Heart right ventricle (tissue), 16 donors: ENCODE data around the gene GPR42. TPM values are rescaled to one million over a fixed set of nuclear protein-coding genes. Genes with fewer than 3 reads are reported as not detected.

Source experiments
- ATAC-seq, 8 donors: fragments of 200-7000 bp; cut with Tn5 transposase; one replicate each; pipeline ENCODE4 v1.9.1; 2020; ENCODE audit warnings: mild to moderate bottlenecking in 8 of 8, moderate library complexity in 8 of 8, moderate number of reproducible peaks in 1 of 8
- DNase-seq, 2 donors: peaks; one replicate each; pipeline ENCODE4 v3.0.0-alpha.2; 2020
- H3K27ac ChIP-seq, 10 donors: fragments of 200-600 bp; sonication (generic) in 2 of 10; one replicate each; pipeline versions ENCODE4 v1.5.0 to v1.8.0; 2020 to 2022; ENCODE audit warnings: mild to moderate bottlenecking in 3 of 10
- H3K27me3 ChIP-seq, 7 donors: fragments of 200-600 bp; one replicate each; pipeline ENCODE4 v1.8.0; 2021 to 2022; ENCODE audit warnings: mild to moderate bottlenecking in 2 of 7
- H3K36me3 ChIP-seq, 9 donors: fragments of 200-600 bp; sonication (generic) in 1 of 9; one replicate each; pipeline versions ENCODE4 v1.5.0 to v1.8.0; 2020 to 2022; ENCODE audit warnings: mild to moderate bottlenecking in 2 of 9
- H3K4me1 ChIP-seq, 9 donors: fragments of 200-600 bp; sonication (generic) in 1 of 9; one replicate each; pipeline versions ENCODE4 v1.5.0 to v1.8.0; 2020 to 2022; ENCODE audit warnings: mild to moderate bottlenecking in 4 of 9
- H3K4me3 ChIP-seq, 10 donors: fragments of 200-600 bp; sonication (generic) in 2 of 10; one replicate each; pipeline versions ENCODE4 v1.5.0 to v1.8.0; 2020 to 2022; ENCODE audit warnings: mild to moderate bottlenecking in 7 of 10, moderate library complexity in 2 of 10
- H3K9me3 ChIP-seq, 11 donors: fragments of 200-600 bp in 10 of 11; sonication (generic) in 2 of 11; one replicate each; pipeline versions ENCODE4 v1.5.0 to v1.8.0; 2013 to 2022; ENCODE audit warnings: mild to moderate bottlenecking in 2 of 11, control low read depth in 1 of 11, moderate library complexity in 1 of 11
- WGBS, 2 donors: extraction: QIAGEN DNeasy Blood & Tissue Kit; methylation state at CpG; one replicate each; pipeline ENCODE4 v1.1.7; 2013; ENCODE audit warnings: inconsistent platforms in 1 of 2; 5-methylcytosine and 5-hydroxymethylcytosine counted together
- intact Hi-C, 10 donors: fragments of 100-400 bp; cut with DNase I; formaldehyde crosslinking; loops; one replicate each; pipeline versions ENCODE4 v1.11.1 to v1.14.2; 2022
- polyA plus RNA-seq, 2 donors: library from polyadenylated mRNA; stranded (reverse); fragments of 200-250 nt; gene quantifications; one replicate each; pipeline ENCODE4 v1.2.3, GENCODE V29; 2013
- total RNA-seq, 10 donors: library from RNA; stranded (reverse); fragmentation: NEBNext Ultra II Directional in 3 of 10; extraction: Animal tissue kit (Norgen Biotek cat#: 25700) in 3 of 10; gene quantifications; one replicate each; pipeline versions ENCODE4 v1.2.1 to v1.2.4, GENCODE V29; 2021 to 2023
- TF ChIP-seq, protein P1 (sequence below), 9 donors: fragments of 200-600 bp; sonication (generic) in 2 of 9; IDR thresholded peaks; one replicate each; pipeline versions ENCODE4 v1.5.0 to v1.8.0; 2021 to 2022; ENCODE audit warnings: antibody characterized with exemption in 9 of 9, mild to moderate bottlenecking in 5 of 9, moderate library complexity in 1 of 9
- donor health status: Arrhythmogenic right ventricular cardiomyopathy.
- donor health status: ischemic (EF 13 %, LVEDD 7.1; RV severe dilation, severe dysfunction).
- donor health status: healthy with polysubstance abuse.
- donor health status: DM: no; HTN: yes; CAD: no.
- donor health status: DM: no; HTN: no; CAD: no.
- donor health status: ischemic (EF 25% LVEDD 6.9; RV normal size, moderate dysfunction).
- donor health status: ischemic (EF 25% LVEDD 5.7; RV mildly dilated, moderate dysfunction).
- donor health status: healthy.
- donor health status: DM: yes; HTN: yes; CAD: no.
- donor health status: Ischemic cardiomyopathy.
- donor health status: ischemic (EF 35%, LVEDD 5.7; RV mildly dilated, moderate dysfunction).
- donor health status: nonischemic (EF 11% LVEDD 7.7; RV severe dilation, severe dysfunction).
- donor health status: DM: yes; HTN: yes; CAD: no.
- donor health status: PGD.
- donor health status: ischemic (EF 29% LVEDD 5.4; RV normal size, mild dysfunction).
- donor health status: nonischemic (EF 23%, LVEDD 6.1; RV moderate dilation, normal function).

GPR42 gene
- total and polyA plus RNA-seq, 12 donors: not detected

DNA sequence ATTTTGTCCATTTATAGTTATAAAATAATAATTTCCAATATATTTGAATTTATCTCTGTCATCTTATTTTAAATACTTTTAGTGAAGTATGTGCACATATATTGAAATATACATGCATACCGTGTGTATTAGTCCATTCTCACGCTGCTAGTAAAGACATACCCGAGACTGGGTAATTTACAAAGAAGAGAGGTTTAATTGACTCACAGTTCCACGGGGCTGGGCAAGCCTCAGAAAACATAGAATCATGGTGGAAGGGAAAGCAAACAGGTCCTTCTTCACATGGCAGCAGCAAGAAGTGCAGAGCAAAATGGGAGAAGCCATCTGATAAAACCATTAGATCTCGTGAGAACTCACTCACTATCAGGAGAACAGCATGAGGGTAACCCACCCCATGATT is 39.6 kb downstream of the GPR42 start:
- DNase-seq (no peak), ATAC-seq (no peak)
- no peaks in the 10 kb centered on the region for H3K9me3 ChIP-seq
- 86 to 87% methylated on average over 5 of the region's 5 CpGs for WGBS, 2 donors
- TF ChIP-seq, protein P1, sequence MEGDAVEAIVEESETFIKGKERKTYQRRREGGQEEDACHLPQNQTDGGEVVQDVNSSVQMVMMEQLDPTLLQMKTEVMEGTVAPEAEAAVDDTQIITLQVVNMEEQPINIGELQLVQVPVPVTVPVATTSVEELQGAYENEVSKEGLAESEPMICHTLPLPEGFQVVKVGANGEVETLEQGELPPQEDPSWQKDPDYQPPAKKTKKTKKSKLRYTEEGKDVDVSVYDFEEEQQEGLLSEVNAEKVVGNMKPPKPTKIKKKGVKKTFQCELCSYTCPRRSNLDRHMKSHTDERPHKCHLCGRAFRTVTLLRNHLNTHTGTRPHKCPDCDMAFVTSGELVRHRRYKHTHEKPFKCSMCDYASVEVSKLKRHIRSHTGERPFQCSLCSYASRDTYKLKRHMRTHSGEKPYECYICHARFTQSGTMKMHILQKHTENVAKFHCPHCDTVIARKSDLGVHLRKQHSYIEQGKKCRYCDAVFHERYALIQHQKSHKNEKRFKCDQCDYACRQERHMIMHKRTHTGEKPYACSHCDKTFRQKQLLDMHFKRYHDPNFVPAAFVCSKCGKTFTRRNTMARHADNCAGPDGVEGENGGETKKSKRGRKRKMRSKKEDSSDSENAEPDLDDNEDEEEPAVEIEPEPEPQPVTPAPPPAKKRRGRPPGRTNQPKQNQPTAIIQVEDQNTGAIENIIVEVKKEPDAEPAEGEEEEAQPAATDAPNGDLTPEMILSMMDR (IDR thresholded peaks at IDR 0.05): no peak
- H3K36me3 ChIP-seq: no peaks in the 10 kb centered on the region
- H3K27me3 ChIP-seq: peaks cover 0 to 40% (median 0%) of the 10 kb centered on the region in 7 donors
- H3K4me1 ChIP-seq: no peaks in the 10 kb centered on the region
- intact Hi-C loops: no loop called here
- H3K4me3 ChIP-seq: no peak overlapping the region
- no peak overlapping the region for H3K27ac ChIP-seq

DNA sequence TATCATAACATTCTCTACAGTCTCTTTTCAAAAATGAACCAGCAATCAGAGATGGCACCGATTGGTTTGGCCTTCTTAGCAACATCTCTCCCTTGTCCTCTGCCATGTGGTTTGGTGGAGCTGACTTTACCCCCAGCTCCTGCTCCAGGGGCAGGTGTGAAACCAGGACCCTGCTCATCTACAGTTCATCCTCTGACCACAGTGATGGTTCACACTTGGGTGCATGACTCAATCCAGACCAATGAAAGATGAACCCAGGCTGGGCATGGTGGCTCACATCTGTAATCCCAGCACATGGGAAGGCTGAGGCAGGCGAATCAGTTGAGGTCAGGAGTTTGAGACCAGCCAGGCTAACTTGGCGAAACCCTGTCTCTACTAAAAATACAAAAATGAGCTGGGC is 43.6 kb downstream of the GPR42 start:
- peaks cover 0 to 55% (median 4%) of the 10 kb centered on the region in 7 donors for H3K27me3 ChIP-seq
- no peak for DNase-seq
- no peaks in the 10 kb centered on the region for H3K9me3 ChIP-seq
- 79 to 93% methylated on average over 3 of the region's 3 CpGs for WGBS, 2 donors
- no peak overlapping the region for H3K4me3 ChIP-seq
- no peak overlapping the region for H3K27ac ChIP-seq
- TF ChIP-seq, protein P1 (IDR thresholded peaks at IDR 0.05): no peak
- H3K36me3 ChIP-seq: no peaks in the 10 kb centered on the region
- peaks cover 0 to 6% (median 0%) of the 10 kb centered on the region in 9 donors for H3K4me1 ChIP-seq
- ATAC-seq: no peak
- intact Hi-C loops: no loop called here

DNA sequence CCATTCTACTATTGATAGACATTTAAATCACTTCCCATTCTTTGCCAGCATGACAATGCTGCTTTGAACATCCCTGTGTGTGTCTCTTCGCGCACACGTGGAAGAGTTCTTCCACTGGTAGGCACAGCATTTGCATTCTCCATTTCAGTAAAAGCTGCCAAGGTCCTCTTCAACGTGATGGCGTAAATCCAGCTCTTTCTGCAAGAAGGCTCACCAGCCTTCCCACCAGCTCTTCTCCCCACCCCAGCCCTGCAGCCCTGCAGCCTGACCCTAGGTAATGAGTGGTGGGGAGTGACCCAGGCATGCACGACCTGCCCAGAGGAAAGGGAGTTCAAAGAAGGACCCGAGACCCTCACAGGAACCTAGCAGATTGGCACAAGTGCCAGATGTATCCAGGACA is 45.5 kb downstream of the GPR42 start:
- no peak overlapping the region for H3K27ac ChIP-seq
- H3K9me3 ChIP-seq: no peaks in the 10 kb centered on the region
- TF ChIP-seq, protein P1 (IDR thresholded peaks at IDR 0.05): no peak
- peaks cover 0 to 8% (median 0%) of the 10 kb centered on the region in 9 donors for H3K4me1 ChIP-seq
- no peak for DNase-seq
- no peaks in the 10 kb centered on the region for H3K36me3 ChIP-seq
- H3K4me3 ChIP-seq: no peak overlapping the region
- intact Hi-C loops: no loop called here
- ATAC-seq: no peak
- WGBS, 2 donors: 77 to 82% methylated on average over 7 of the region's 7 CpGs
- H3K27me3 ChIP-seq: peaks cover 0 to 42% (median 4%) of the 10 kb centered on the region in 7 donors

DNA sequence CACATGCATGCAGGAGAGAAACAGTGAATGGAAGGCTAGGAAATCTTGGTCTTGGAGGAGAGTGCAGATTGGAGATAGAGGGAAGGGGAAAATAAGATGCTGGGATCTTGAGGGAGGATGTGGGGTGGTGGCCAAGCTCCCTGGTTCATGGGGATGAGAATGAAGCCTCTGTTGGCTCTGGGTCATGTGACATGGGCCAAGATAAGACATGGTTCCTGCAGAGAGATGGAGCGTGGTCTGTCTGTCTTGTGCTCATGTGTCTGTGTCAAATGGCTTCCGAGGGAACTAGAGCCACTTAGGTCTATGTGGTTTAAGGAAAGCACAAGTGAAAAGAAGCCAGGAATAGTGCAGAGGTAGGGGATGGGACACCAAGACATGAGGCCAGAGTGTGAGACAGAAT is 46.4 kb downstream of the GPR42 start:
- ATAC-seq: no peak

More for the DNA sequence above, 46.4 kb downstream of the GPR42 start:
- intact Hi-C loops: no loop called here
- Histone ChIP-seq H3K4me3 (no peak overlapping the region), H3K9me3 (no peaks in the 10 kb centered on the region), H3K27me3 (peaks cover 0 to 40% (median 4%) of the 10 kb centered on the region in 7 donors), H3K27ac (no peak overlapping the region), H3K36me3 (no peaks in the 10 kb centered on the region), H3K4me1 (peaks cover 0 to 8% (median 0%) of the 10 kb centered on the region in 9 donors)
- DNase-seq: no peak
- TF ChIP-seq, protein P1 (IDR thresholded peaks at IDR 0.05): no peak
- 82 to 87% methylated on average over 2 of the region's 2 CpGs for WGBS, 2 donors
